Lower leg skin (tissue), 3 donors: ENCODE measurements around the gene PMEPA1.

Source experiments
- CTCF ChIP-seq, 3 donors: fragments of 450-650 bp; IDR thresholded peaks; one replicate each; pipeline ENCODE4 v1.5.1; 2016; ENCODE audit warnings: antibody characterized with exemption in 3 of 3, mild to moderate bottlenecking in 3 of 3, moderate library complexity in 2 of 3
- POLR2A ChIP-seq, 2 donors: fragments of 450-650 bp; IDR thresholded peaks; one replicate each; pipeline ENCODE4 v1.6.1; 2016 to 2017; ENCODE audit warnings: antibody characterized with exemption in 2 of 2, mild to moderate bottlenecking in 1 of 2, moderate library complexity in 1 of 2

DNA sequence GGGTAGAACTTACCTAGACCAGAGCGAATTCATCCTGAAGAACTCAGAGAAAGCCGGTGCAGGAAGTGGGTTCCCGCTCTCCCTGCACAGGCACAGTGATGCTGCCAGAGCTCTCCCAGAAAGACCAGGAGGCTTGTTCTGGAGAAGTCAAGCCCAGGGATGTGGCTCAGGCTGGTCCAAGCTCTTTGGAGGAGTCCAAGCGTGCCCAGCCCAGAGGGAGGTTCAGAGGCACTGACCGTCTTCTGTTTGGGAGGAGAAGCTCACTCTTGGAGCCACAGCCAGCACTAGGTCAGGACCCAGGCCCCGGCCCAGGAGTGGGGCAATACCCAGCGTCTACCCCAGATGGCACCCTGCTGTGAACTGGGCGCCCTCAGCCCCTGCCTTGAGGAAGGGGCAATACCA lies 1.5 kb upstream of the PMEPA1 start:
- TF ChIP-seq CTCF (IDR thresholded peaks at IDR 0.05) (no peak), POLR2A (IDR thresholded peaks at IDR 0.05) (no peak)
